NCI-H526 treated with DMSO at 0.1 percent for 48 hours (cell line): ENCODE measurements around the gene MSI2.
"Not testable (repeated sequence)": the region's sequence is repeated elsewhere in the genome, so short reads cannot be mapped to it uniquely, and the experiment has no call there.

Experiments used
- DNase-seq: peaks from one replicate; lab custom pipeline; 2025; lab: John Stamatoyannopoulos, UW

MSI2 gene

DNA sequence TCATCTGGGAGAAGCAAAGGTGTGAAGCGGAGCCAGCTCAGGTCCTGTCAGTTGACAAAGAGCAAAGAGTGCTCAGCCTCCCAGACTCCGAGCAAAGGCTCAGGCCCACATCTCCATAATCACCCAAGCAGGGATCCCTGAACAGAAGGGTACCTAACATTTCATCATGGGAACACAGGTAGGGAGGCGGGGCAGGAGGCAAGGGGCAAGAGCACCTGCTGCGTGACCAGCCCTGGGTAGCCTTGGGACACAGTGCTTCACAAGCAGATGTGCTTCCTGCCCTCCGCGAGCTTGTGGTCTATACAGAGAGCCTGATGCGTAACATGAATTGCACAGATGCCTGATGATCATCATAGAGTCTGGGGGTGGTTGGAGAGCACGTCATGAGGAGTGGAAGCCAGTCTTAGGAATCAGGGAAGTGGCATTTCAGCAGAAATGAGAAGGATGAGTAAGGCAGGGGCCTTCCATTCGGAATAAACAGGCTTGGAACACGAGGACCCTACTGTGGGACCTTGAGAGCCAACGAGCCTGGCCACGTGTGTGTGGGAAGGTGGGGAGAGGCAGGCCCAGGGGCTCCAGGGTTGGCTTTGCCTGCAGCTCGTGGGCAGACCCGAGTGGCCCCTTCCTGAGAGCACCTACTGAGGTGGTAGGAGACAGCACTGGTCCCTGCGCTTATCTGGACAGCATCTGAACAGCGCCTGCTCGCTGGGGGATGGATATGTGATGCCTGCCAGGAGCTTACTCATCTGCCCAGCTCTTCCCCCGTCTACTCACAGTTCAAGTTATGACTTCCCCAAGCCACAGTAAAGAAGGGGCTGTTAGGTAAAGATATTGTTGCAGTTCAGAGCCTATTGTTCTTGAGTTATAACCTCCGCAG is 363.0 kb downstream of the MSI2 start:
- DNase-seq = no peak

DNA sequence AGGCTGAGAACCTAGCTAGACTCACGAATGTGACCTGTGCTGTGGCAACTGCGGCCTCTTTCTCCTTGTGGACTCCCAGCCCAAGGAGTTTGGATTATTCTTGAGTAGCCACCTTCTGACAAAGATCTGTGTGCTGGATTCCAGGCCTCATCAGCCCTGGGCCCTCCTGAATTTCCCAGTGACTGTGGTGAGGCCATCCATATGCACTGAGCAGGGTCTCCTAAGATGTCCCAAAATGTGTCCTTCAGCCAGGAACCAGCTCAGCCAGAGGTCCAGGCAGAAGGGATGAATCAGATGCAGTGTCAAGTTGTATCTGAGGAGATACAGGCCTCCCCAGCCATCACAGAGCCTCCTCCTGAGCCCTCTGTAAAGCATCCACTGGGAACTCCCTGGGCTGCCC is 364.3 kb downstream of the MSI2 start:
- no peak for DNase-seq

DNA sequence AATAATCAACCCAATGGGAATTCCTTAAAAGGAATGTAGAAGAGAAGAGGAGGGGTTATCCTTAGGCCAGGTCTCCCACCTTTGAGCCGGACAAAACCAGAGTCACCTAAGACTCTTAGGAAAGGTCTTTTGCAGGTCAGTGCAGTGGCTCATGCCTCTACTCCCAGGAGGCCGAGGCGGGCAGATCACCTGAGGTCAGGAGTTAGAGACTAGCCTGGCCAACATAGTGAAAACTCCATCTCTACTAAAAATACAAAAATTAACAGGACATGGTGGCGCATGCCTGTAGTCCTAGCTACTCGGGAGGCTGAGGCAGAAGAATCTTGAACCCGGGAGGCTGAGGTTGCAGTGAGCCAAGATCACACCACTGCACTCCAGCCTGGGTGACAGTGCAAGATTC is 365.5 kb downstream of the MSI2 start:
- not testable (repeated sequence) for DNase-seq

DNA sequence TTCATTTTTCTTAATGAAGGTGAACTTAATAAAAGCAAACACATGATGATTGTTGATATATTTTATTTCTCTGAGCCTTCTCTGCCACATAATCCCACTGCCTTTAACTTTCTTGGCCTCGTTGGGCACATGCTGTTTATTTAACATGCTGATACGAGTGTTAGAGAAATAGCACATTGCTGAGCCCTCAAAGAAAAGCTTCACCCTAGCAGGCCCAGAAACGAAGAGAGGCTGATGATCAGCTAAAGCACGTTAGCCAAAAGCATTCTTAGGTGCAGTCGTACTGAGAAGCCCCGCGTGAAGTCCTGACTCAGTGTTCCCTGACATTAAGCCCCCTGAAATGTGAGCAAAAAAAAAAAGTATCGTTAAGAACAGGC is 366.0 kb downstream of the MSI2 start:
- DNase-seq = no peak

DNA sequence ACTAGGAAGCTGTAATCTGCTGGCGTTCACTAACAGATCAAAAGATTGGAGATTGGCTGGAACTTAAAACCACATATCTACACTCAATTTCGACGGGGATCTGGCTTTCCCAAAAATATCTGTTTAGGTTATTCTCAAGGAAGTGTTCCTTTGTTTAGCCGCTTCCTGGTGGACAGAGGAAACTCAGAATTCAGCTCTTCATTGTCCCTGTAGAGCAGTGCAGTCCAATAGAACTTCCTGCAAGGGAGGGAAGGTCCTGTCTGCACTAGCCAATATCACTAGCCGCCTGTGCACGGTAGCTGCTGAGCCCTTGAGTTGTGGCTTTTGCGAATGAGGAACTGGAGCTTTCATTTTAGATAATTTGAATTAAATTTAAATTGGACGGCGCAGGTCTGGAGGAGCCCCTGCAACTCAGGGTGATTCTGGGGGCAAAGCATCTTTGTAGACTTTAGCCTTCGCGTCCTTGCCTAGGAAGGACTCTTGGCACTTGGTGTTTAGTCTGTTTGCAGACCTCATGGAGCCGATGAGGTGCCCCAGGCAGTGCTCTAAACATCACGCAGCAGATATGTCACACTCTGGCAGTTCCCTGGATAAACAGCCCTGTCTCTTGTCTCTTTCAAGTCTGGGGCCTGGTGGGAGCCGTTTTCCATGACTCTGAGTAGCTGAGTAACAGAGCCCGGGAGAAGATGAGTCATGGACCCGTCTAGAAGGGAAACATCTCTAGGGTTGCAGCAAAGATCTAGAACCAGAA is 366.5 kb downstream of the MSI2 start:
- peak; percentile 95 for DNase-seq

DNA sequence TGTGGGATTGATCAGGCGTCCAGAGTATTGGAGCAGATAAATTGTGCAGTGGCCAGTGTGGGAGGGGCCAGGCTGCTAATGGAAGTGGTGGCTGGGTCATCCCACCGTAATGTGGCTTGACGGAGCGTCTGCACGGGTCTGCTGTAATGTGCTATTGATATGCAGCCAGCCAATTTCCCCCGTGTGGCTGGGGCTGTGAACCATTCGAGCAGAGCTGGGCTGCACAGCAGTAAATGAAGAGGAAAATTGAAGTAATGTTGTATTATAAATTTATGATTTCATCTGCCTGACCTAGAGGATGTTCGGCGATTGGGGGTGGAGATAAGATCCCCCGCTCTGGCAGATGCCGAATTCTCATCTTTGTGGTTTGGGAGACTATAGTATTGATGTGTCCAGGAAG is 367.3 kb downstream of the MSI2 start:
- DNase-seq = no peak

DNA sequence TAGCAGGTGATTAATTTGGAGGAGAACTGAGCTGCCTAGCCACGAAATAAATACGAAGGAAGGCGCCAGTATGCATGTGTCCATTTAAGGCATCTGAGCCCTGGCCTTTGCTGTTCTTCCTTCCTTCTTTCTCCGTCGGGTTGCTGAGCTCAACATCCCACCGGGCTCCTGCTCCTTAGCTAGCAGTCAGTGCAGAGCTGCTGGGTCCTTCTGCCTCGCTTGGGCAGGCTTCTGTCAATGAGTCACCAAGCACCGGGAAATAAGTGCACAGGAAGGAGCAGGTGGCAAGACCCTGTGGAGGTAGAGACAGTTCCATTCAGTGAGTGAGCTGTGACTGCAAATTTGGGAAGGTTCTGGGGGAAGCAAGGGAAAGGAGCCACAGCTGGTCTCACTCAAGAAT is 368.1 kb downstream of the MSI2 start:
- no peak for DNase-seq

DNA sequence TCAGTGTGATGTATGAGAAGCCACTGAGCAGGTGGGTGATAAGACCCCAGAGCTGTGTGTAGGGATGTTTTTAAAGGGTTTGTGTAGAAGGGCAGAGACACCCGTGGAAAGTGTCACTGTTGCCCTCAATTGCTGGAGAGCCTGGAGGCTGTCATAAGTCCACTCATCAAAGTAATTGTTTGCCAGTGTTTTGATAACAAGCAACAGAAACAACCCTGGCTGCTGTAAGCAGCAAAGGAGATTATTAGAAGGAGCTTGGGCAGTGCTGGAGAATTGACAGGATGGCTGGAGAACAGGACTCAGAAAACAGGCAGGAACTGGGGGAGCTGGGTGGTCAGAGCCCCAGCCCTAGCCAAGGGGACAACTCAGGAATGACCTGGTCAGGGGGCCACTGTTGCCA is 369.2 kb downstream of the MSI2 start:
- no peak for DNase-seq

DNA sequence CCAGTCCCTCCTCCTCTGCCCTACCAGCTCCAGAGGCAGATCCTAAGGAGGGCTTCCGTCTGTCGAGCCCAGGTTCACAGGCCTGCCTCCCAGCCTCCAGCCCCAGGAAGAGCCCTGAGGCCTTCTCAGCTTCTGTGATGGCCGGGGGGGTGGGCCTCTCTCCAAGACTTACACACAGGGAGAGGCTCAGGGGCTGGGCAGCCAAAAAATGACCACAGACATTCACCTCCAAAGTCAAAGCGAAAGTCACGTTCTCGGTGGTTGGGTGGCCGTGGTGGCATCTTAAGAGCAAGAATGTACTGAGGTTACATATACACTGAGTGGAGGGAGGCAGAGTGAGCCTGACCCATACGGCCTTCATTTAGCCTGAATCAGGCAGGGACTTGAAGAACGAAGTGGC is 369.6 kb downstream of the MSI2 start:
- DNase-seq = no peak

DNA sequence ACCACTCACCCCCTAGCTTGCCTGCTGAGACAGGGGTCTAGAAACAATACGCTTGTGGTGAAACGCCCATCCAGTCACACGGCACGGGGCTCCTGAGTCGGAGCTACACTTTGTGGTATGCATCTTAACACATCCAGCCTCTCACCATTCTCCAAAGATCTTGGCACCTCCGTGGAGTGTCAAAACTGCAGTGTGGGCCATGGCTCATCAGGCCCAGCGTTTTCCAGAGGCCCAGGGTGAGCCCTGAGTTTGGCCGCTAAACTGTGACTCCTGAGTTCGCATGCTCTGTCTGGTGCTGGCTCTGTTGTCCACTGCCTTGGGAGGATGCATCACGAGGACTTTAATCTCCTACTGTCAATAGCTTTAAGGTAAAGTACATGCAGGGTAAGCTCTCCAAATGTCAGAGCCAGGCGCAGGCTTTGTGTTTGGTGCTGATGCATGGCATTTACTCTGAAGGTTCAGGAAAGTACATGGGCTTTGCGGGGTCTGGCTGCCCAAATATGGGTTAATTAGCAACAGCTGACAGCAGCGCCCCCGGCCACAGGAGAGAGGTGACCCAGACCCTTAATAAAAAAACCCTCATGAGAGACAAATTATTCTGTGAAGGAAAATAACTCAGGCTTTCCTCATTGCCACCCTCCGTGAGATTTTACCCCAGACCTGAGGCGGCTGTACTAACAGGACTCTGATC is 370.3 kb downstream of the MSI2 start:
- DNase-seq = no peak

DNA sequence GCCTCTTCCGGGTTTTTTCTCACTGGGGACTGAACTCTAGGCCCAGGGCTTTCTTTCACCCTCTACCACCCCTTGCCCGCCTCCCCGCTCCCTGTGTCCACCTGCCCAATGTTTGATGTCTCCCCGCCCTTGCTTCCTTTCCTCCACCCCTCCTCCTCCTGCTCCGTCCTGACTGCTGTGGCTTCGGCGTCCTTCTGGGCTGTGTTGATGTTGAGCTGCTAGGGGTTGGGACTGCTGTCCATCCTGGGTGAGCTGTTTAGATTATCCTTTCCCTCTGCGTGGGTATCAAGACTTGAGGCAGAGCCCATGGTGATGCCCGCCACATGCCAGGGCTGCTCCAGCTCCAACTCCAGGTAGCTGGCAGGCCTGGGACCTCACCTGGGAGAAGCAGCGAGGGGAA is 371.3 kb downstream of the MSI2 start:
- no peak for DNase-seq

DNA sequence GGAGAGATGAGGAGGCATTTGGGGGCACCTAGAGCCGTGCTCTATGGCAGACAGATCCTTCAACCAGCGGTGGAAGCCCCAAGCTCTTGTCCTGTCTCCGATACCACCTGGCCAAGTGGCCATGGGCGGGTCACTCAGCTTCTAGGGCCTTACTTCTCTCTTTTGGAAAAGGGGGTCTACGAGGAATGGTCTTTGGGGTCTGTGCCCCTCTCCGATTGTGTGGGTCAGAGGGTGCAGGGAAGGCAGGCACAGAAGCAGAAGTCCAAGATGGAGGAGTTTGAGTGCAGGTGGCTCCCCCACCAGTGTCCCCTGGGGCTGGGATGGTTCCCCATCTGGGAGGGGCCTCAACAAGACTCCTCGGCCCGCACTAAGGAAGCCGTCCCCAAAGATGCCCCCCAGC is 372.1 kb downstream of the MSI2 start:
- DNase-seq = no peak

DNA sequence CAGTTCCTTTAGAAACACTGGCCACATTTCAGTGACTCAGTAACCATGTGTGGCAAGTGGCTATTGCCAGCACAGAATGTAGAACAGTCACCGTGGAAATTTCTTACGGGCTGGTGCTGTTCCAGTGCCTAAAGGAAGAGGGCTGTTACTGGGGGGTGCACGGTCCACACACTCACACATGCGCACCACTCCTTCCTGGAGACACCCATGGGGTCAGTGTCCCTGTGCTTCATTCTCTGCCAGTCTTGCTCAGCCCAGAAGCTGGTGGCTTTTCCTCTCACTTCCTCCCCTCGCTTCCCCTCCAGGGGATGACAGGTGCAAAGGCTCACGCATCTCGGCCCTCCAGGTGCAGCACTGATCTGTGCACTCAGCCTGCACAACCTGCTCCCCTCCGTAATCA is 373.1 kb downstream of the MSI2 start:
- no peak for DNase-seq

DNA sequence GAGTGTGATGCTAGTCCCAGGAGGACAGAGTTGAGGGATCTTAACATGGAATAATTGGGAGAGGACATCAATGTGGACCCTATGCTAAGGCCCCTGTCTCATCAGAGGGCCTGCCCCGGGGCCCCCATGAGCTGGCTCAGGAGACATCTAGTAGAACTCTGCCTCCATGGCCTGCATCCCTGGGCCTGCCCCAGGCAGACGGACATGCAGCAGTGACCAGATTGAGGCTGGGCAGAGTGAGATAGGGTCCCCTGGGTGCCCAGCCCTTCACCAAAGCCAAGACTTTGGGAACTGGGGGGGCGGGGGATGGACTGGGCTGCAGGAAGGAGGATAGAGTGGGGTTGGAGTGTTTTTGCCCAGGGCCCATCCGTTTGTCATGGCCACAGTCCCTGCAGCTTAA is 373.6 kb downstream of the MSI2 start:
- DNase-seq = no peak

DNA sequence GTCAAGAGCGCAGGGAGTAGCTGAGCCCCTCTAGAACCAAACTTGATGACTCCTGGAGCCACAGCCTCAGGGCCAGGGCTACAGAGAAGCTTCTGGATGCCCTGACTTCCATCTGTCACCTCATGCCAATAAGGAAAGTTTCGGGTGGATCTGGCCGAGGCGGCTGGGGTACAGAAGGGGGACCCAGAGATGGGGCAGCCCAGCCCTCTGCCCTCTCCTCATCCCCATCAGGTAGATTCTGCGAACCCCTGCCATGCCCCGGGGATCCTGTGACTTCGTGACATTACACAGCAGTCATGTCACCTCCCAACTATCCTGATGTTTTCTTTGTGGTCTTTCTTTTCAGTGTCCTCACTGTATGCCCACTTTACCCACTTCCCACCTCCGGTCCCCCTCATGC is 374.4 kb downstream of the MSI2 start:
- DNase-seq = no peak

DNA sequence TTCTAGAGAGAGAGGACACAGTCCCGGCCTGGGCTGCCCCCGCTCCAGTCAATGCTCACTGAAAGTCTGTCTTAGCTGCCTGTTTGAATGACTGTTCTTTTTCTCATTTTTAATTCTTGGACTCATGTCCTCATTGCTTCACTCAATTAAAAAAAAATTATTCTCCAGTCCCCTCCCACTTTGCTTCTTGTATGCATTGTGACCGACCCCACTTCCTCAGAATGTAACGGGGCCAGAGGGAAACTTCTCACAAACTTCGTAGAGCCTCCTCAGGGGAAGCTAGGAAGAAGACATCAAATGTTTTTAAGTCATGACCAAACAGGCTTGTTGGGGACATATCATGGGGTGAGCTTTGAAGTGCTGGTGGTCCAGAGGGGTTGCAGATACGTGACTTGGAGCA is 375.5 kb downstream of the MSI2 start:
- DNase-seq = no peak

DNA sequence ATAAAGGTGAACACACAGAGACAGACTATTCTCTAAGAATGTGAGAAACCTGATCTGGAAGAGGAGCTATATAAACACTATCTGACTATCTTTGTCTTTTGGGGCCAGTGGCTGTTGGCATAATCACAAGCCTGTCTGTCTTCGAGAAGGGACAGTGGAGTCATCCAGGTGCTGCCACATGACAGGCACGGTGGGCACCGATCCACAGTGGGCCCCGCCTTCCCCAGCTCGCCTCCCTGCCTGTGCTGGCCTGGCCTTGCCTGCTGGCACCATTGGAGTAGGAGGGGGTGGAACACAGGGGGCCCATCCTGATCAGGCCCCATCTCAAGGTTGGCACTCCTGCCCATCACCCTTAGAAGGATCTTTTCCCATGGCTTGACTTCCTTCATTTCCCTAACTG is 376.0 kb downstream of the MSI2 start:
- no peak for DNase-seq

DNA sequence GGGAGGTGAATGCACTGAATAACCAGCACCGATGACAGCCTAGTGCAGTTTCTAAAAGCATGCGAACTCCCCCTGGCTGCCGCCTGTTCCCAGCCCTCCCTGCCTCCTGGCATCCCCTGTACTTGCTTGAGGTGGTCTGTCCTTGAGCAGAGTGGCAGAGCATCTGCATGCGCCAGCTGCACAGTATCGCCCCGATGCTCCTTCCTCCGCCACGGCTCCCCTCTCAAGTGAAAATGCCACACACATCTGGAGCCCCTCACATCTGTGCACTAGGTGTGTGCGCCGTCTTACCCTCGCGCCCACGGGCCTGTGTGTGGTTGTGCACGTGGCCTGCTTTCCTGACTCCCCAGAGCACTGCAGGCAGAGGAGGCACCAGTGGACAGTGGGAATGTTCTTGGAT is 376.9 kb downstream of the MSI2 start:
- DNase-seq = no peak

DNA sequence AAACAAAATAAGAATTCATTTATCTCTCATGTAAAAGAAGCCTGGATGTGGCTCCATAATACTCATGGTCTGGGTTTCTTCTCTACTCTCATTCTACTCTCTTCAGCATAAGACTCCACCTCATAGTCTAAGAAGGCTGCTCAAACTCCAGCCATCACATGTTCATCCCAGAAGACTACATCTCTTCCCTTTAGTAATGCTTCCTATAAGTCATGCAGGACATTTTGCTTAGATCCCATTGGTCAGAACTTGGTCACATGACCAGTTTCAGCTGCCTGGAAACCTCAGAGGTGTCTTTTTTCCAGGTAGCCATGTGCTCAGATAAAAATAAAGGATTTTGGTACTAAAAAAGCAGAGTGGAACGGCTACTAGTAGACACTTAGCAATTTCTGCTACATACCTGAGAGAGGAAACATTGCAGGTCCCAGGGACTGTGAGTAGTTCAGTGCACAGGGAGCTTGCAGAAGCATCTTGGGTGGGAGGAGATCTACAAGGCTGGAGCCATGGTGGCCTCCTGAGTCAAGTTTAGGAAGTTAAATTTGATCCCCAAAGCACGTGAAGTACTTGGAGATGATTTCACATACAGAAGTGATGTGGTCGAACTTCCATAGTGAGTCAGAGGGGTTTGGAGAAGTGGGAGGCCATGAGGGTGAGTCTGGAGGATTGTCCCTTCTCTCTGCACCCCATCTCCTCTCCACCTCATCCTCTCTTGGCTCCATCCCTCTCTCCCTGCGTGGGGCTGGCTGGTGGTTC is 378.6 kb downstream of the MSI2 start:
- no peak for DNase-seq

DNA sequence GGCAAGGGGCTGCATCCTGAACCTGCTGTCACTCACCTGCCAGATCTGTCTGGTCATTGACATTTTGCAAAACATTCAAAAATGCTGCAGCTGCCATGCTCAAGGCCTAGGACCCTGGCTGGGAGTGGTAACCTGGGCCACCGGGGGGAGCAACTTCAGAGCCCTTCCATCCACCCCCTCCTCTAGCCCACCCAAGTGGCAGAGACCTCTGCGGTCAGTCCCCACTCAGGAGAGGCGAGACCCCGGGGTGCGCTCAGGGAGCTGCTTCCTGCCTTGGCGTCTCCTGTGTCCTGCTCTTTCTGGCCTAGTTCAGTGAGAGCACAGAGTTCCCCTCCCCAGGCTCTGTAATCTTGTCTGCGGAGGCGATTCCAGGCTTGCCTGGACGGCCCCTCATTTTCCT is 380.0 kb downstream of the MSI2 start:
- peak; percentile 52 for DNase-seq

DNA sequence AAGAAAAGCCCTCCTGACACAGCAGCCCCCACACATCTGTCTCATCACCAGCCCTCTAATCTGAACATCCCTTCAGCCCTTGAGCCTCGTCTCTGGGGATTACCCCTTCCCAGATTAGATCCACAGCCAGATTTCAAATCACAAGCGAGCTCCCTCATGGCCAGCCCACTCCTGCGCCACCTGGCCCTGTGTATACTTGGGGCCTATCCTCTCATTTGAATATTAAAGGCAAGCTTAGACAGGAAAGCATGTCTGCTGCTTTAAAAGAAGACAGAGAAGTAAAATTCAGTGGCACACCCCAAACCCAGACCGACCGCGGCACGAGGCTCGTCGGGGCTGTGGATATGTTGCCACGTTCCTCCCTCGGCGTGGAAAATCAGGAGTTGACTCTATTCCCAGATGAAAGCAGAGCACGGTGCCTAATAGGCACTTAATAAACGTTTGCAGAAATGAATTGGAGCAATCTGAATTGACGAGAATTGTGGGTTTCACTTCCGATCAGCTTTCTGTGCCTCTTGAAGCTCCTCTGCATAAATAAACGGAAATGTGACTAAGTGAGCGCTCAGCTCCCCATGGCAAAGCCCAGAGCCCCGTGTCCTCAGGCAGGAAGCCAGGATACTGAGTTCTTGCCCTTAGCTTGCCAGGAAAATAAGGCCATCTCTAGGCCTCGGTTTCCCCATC is 380.8 kb downstream of the MSI2 start:
- peak; percentile 95 for DNase-seq

DNA sequence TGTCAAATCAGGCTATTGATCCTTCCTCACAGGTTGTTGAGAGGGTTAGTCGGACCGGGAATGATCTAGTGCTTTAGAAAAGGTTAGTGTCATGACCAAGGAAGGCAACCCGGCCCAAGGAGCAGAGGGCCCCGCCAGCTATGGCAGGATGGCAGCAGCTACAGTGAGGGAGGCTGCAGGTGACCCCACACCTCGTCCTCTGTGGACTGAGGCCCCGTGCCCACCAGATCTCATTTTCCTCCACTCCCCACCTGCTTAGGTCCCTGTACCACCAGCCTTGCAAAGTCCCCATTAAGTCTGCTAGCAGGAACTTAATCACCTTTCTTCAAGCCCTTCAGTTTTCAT is 381.3 kb downstream of the MSI2 start:
- no peak for DNase-seq
